GM10266 (cell line): ENCODE data around the gene SMIM21.

ENCODE experiments used
- DNase-seq: peaks from one replicate; pipeline ENCODE4 v3.0.0; 2012; ENCODE audit errors: extremely low spot score
- CTCF ChIP-seq: IDR thresholded peaks from 2 replicates; pipeline ENCODE4 v1.5.1; 2012; ENCODE audit warnings: mild to moderate bottlenecking, low read depth; ENCODE audit not compliant: control insufficient read depth, insufficient read depth; ENCODE audit errors: missing control alignments

Gene SMIM21

GRCh38 chr18:75364512-75365253, 62.8 kb downstream of the SMIM21 start:
- no peak for DNase-seq
- no peak for TF ChIP-seq CTCF

GRCh38 chr18:75363446-75364225, 63.9 kb downstream of the SMIM21 start:
- no peak for DNase-seq
- TF ChIP-seq CTCF: no peak

- no peak for DNase-seq
- no peak for TF ChIP-seq CTCF
Measured at GRCh38 chr18:75362435-75362834, 65.1 kb downstream of the SMIM21 start.

GRCh38 chr18:75360941-75361340, 66.6 kb downstream of the SMIM21 start:
- no peak for DNase-seq
- no peak for TF ChIP-seq CTCF

GRCh38 chr18:75360215-75360614, 67.3 kb downstream of the SMIM21 start:
- no peak for TF ChIP-seq CTCF
- no peak for DNase-seq
